Natural killer cell treated with Interleukin-12 subunit alpha and Interleukin-12 subunit beta and Interleukin-15 and Interleukin-18, amount 100 ng/mL, for 72 hours (primary cell): Measurements from ENCODE around the gene RASAL1. TPM values are rescaled to one million over a fixed set of nuclear protein-coding genes. Genes with fewer than 3 reads are reported as not detected.

Experiments used
- ATAC-seq, 2 donors: fragments of 150-1000 bp; cut with Tn5 transposase in 1 of 2; sonication (Bioruptor Pico), chemical (Tn5 transposase) in 1 of 2; 2 replicates each; pipeline ENCODE4 v1.10.0; 2021
- DNase-seq: peaks from one replicate; pipeline ENCODE4 v3.0.0; 2022; ENCODE audit warnings: low spot score
- H3K27ac Mint-ChIP-seq, 2 donors: 1 replicate in 1 of 2; 2 replicates in 1 of 2; pipeline ENCODE4 v1.8.0; 2022; ENCODE audit warnings: mixed read lengths in 2 of 2, mild to moderate bottlenecking in 1 of 2, moderate library complexity in 1 of 2
- H3K27me3 Mint-ChIP-seq, 2 donors: 1 replicate in 1 of 2; 2 replicates in 1 of 2; pipeline ENCODE4 v1.8.0; 2022; ENCODE audit warnings: mixed read lengths in 2 of 2
- H3K36me3 Mint-ChIP-seq: one replicate; pipeline ENCODE4 v1.8.0; 2022; ENCODE audit warnings: mixed read lengths
- H3K4me1 Mint-ChIP-seq, 2 donors: 1 replicate in 1 of 2; 2 replicates in 1 of 2; pipeline ENCODE4 v1.8.0; 2022; ENCODE audit warnings: low read depth in 2 of 2, mixed read lengths in 2 of 2, mild to moderate bottlenecking in 1 of 2
- H3K4me3 Mint-ChIP-seq: one replicate; pipeline ENCODE4 v1.8.0; 2022; ENCODE audit warnings: mixed read lengths
- H3K9me3 Mint-ChIP-seq: 2 replicates; pipeline ENCODE4 v1.8.0; 2022; ENCODE audit warnings: mixed read lengths
- total RNA-seq, 2 donors: library from RNA; stranded (reverse); gene quantifications; one replicate each; pipeline ENCODE4 v1.2.3, GENCODE V29; 2022

The RASAL1 gene
- total RNA-seq, 2 donors from 2014 or later, result not detected

GRCh38 chr12:113060336-113060960 lies 75.1 kb downstream of the RASAL1 start:
- H3K27ac Mint-ChIP-seq, result no peak overlapping the region
- no peak for DNase-seq
- peaks cover 0 to 8% of the 10 kb centered on the region in 2 donors for H3K27me3 Mint-ChIP-seq
- peaks cover 0 to 2% of the 10 kb centered on the region in 2 donors for H3K4me1 Mint-ChIP-seq
- no peak overlapping the region for H3K4me3 Mint-ChIP-seq
- H3K36me3 Mint-ChIP-seq, result no peaks in the 10 kb centered on the region
- ATAC-seq, result no peak
- no peaks in the 10 kb centered on the region for H3K9me3 Mint-ChIP-seq

- H3K9me3 Mint-ChIP-seq, result no peaks in the 10 kb centered on the region
- DNase-seq (no peak), ATAC-seq (peak in 1 of 2 donors; percentile 37)
- H3K27ac Mint-ChIP-seq, result no peak overlapping the region
- no peaks in the 10 kb centered on the region for H3K4me1 Mint-ChIP-seq
- H3K36me3 Mint-ChIP-seq, result no peaks in the 10 kb centered on the region
- peaks cover 0 to 3% of the 10 kb centered on the region in 2 donors for H3K27me3 Mint-ChIP-seq
- H3K4me3 Mint-ChIP-seq, result no peak overlapping the region
These were observed 76.4 kb downstream of the RASAL1 start for GRCh38 chr12:113059071-113059595.

GRCh38 chr12:113058553-113058952 lies 77.0 kb downstream of the RASAL1 start:
- ATAC-seq (no peak), DNase-seq (no peak)
- Mint-ChIP-seq H3K4me3 (no peak overlapping the region), H3K36me3 (no peaks in the 10 kb centered on the region), H3K4me1 (no peaks in the 10 kb centered on the region), H3K27ac (no peak overlapping the region), H3K9me3 (no peaks in the 10 kb centered on the region), H3K27me3 (peaks cover 0 to 5% of the 10 kb centered on the region in 2 donors)

- ATAC-seq (no peak), DNase-seq (no peak)
- H3K27me3 Mint-ChIP-seq, result peaks cover 0 to 8% of the 10 kb centered on the region in 2 donors
- no peaks in the 10 kb centered on the region for H3K36me3 Mint-ChIP-seq
- no peaks in the 10 kb centered on the region for H3K4me1 Mint-ChIP-seq
- H3K9me3 Mint-ChIP-seq, result no peaks in the 10 kb centered on the region
- H3K27ac Mint-ChIP-seq, result no peak overlapping the region
- no peak overlapping the region for H3K4me3 Mint-ChIP-seq
These were observed 77.7 kb downstream of the RASAL1 start for GRCh38 chr12:113057565-113058485.

- Mint-ChIP-seq H3K27ac (no peak within 1 kb of the TSS), H3K4me3 (peak within 1 kb of the TSS; percentile 14), H3K9me3 (no peaks in the 10 kb centered on the region), H3K36me3 (no peaks in the 10 kb centered on the region), H3K27me3 (peaks cover 0 to 8% of the 10 kb centered on the region in 2 donors), H3K4me1 (no peaks in the 10 kb centered on the region)
- ATAC-seq, result no peak
- DNase-seq, result peak; percentile 58
These were observed 78.7 kb downstream of the RASAL1 start, which contains the start of gene DTX1 for GRCh38 chr12:113056631-113057488. Gene DTX1, plus strand, starts transcription at chr12:113056730. Its CDS starts 1,463 bp downstream, at chr12:113058193.

GRCh38 chr12:113056381-113056630 lies 79.3 kb downstream of the RASAL1 start:
- H3K4me1 Mint-ChIP-seq, result no peaks in the 10 kb centered on the region
- H3K4me3 Mint-ChIP-seq, result peak overlapping the region; percentile 14
- DNase-seq (no peak), ATAC-seq (no peak)
- H3K27ac Mint-ChIP-seq, result no peak overlapping the region
- no peaks in the 10 kb centered on the region for H3K9me3 Mint-ChIP-seq
- H3K36me3 Mint-ChIP-seq, result no peaks in the 10 kb centered on the region
- peaks cover 0 to 8% of the 10 kb centered on the region in 2 donors for H3K27me3 Mint-ChIP-seq

GRCh38 chr12:113055594-113056380 lies 79.8 kb downstream of the RASAL1 start:
- Mint-ChIP-seq H3K27me3 (peaks cover 0 to 8% of the 10 kb centered on the region in 2 donors), H3K4me3 (peak overlapping the region; percentile 14), H3K9me3 (no peaks in the 10 kb centered on the region), H3K27ac (no peak overlapping the region), H3K4me1 (no peaks in the 10 kb centered on the region), H3K36me3 (no peaks in the 10 kb centered on the region)
- DNase-seq (peak; percentile 20), ATAC-seq (no peak)

- no peaks in the 10 kb centered on the region for H3K4me1 Mint-ChIP-seq
- no peak overlapping the region for H3K27ac Mint-ChIP-seq
- peaks cover 5 to 8% of the 10 kb centered on the region in 2 donors for H3K27me3 Mint-ChIP-seq
- H3K4me3 Mint-ChIP-seq, result no peak overlapping the region
- DNase-seq (peak; percentile 34), ATAC-seq (no peak)
- no peaks in the 10 kb centered on the region for H3K9me3 Mint-ChIP-seq
- H3K36me3 Mint-ChIP-seq, result no peaks in the 10 kb centered on the region
These were observed 80.5 kb downstream of the RASAL1 start for GRCh38 chr12:113054948-113055486.

GRCh38 chr12:113052326-113052725 lies 83.2 kb downstream of the RASAL1 start:
- no peaks in the 10 kb centered on the region for H3K36me3 Mint-ChIP-seq

GRCh38 chr12:113051759-113052158 lies 83.8 kb downstream of the RASAL1 start:
- H3K4me3 Mint-ChIP-seq, result no peak overlapping the region
- DNase-seq, result peak; percentile 54
- peaks cover 6 to 8% of the 10 kb centered on the region in 2 donors for H3K27me3 Mint-ChIP-seq
- no peak for ATAC-seq
- no peak overlapping the region for H3K27ac Mint-ChIP-seq
- H3K4me1 Mint-ChIP-seq, result peaks cover 0 to 5% of the 10 kb centered on the region in 2 donors
- no peaks in the 10 kb centered on the region for H3K9me3 Mint-ChIP-seq
- H3K36me3 Mint-ChIP-seq, result no peaks in the 10 kb centered on the region

More at GRCh38 chr12:113052326-113052725, 83.2 kb downstream of the RASAL1 start:
- no peak for ATAC-seq
- H3K4me3 Mint-ChIP-seq, result no peak overlapping the region
- peaks cover 0 to 5% of the 10 kb centered on the region in 2 donors for H3K4me1 Mint-ChIP-seq
- peak; percentile 28 for DNase-seq
- H3K27ac Mint-ChIP-seq, result no peak overlapping the region
- no peaks in the 10 kb centered on the region for H3K9me3 Mint-ChIP-seq
- H3K27me3 Mint-ChIP-seq, result peaks cover 6 to 8% of the 10 kb centered on the region in 2 donors

GRCh38 chr12:113050795-113051194 lies 84.8 kb downstream of the RASAL1 start:
- H3K27me3 Mint-ChIP-seq, result peaks cover 5 to 8% of the 10 kb centered on the region in 2 donors
- H3K4me1 Mint-ChIP-seq, result peaks cover 0 to 5% of the 10 kb centered on the region in 2 donors
- no peak for ATAC-seq
- no peak for DNase-seq
- no peaks in the 10 kb centered on the region for H3K36me3 Mint-ChIP-seq
- H3K9me3 Mint-ChIP-seq, result no peaks in the 10 kb centered on the region
- no peak overlapping the region for H3K27ac Mint-ChIP-seq
- no peak overlapping the region for H3K4me3 Mint-ChIP-seq

GRCh38 chr12:113049976-113050742 lies 85.4 kb downstream of the RASAL1 start:
- Mint-ChIP-seq H3K9me3 (no peaks in the 10 kb centered on the region), H3K4me3 (no peak overlapping the region)

More at GRCh38 chr12:113049976-113050742, 85.4 kb downstream of the RASAL1 start:
- H3K27ac Mint-ChIP-seq, result no peak overlapping the region
- H3K27me3 Mint-ChIP-seq, result peaks cover 8 to 14% of the 10 kb centered on the region in 2 donors
- no peaks in the 10 kb centered on the region for H3K36me3 Mint-ChIP-seq
- H3K4me1 Mint-ChIP-seq, result peaks cover 0 to 5% of the 10 kb centered on the region in 2 donors
- ATAC-seq (no peak), DNase-seq (peak; percentile 40)
